Ishikawa (cell line): Measurements from ENCODE around the gene TNRC6B.

Experiments used
- EP300 ChIP-seq: IDR thresholded peaks from 2 replicates; pipeline ENCODE4 v1.6.1; 2012; ENCODE audit warnings: borderline replicate concordance
- MAX ChIP-seq: IDR thresholded peaks from 2 replicates; pipeline ENCODE4 v1.6.1; 2012
- REST ChIP-seq: IDR thresholded peaks from 2 replicates; pipeline ENCODE4 v1.6.1; 2012; ENCODE audit warnings: low read depth, mild to moderate bottlenecking
- TEAD4 ChIP-seq: IDR thresholded peaks from 2 replicates; pipeline ENCODE4 v1.6.1; 2012

- no peak for TF ChIP-seq REST
- no peak for TF ChIP-seq MAX
- no peak for TF ChIP-seq EP300
- TF ChIP-seq TEAD4, result no peak
Observed at GRCh38 chr22:40241200-40241763, 63.6 kb downstream of the TNRC6B start.
